GM19240 (cell line): ENCODE data around the gene PARD6A.

Source experiments
- DNase-seq: peaks from one replicate; pipeline ENCODE4 v3.0.0; 2011; ENCODE audit warnings: low spot score; ENCODE audit not compliant: insufficient read length

PARD6A gene

GRCh38 chr16:67666559-67667452 lies 6.0 kb downstream of the PARD6A start, which contains the start of the genes C16orf86 and ENKD1:
Gene C16orf86 (plus strand): TSS chr16:67666814. CDS start chr16:67666971, 157 bp downstream.
Gene ENKD1 (minus strand): TSS chr16:67666750. CDS start chr16:67666442, 308 bp downstream.
- DNase-seq = peak; percentile 88

- no peak for DNase-seq
These were observed 6.7 kb downstream of the PARD6A start for GRCh38 chr16:67667453-67667816.

- DNase-seq = peak; percentile 96
These were observed 7.2 kb downstream of the PARD6A start for GRCh38 chr16:67667817-67668494.

- no peak for DNase-seq
These were observed 7.9 kb downstream of the PARD6A start for GRCh38 chr16:67668495-67669157.

- no peak for DNase-seq
These were observed 8.8 kb downstream of the PARD6A start for GRCh38 chr16:67669499-67670101.

- no peak for DNase-seq
These were observed 11.5 kb downstream of the PARD6A start for GRCh38 chr16:67672306-67672705.

- DNase-seq = no peak
These were observed 12.2 kb downstream of the PARD6A start for GRCh38 chr16:67672739-67673662.

- no peak for DNase-seq
These were observed 13.2 kb downstream of the PARD6A start for GRCh38 chr16:67673712-67674580.

GRCh38 chr16:67674851-67675578 lies 14.3 kb downstream of the PARD6A start:
- DNase-seq = no peak

- no peak for DNase-seq
These were observed 14.8 kb downstream of the PARD6A start for GRCh38 chr16:67675579-67675935.

GRCh38 chr16:67675999-67676398 lies 15.2 kb downstream of the PARD6A start:
- DNase-seq = no peak

- DNase-seq = no peak
These were observed 15.8 kb downstream of the PARD6A start for GRCh38 chr16:67676516-67676915.

- DNase-seq = no peak
These were observed 16.2 kb downstream of the PARD6A start for GRCh38 chr16:67676939-67677338.

- DNase-seq = no peak
These were observed 17.0 kb downstream of the PARD6A start for GRCh38 chr16:67677712-67678111.

GRCh38 chr16:67678354-67679023 lies 17.7 kb downstream of the PARD6A start:
- no peak for DNase-seq

GRCh38 chr16:67679935-67680897 lies 19.5 kb downstream of the PARD6A start:
- DNase-seq = no peak

GRCh38 chr16:67683767-67684166 lies 23.0 kb downstream of the PARD6A start:
- DNase-seq = no peak
